ENCODE results near the gene NKD1. TPM values are rescaled to one million over a fixed set of nuclear protein-coding genes. Genes with fewer than 3 reads are reported as not detected.

Gene NKD1
- total RNA-seq, 2 donors from 2014 or later, result 2.3 TPM

- no peak for DNase-seq
These were observed 119.5 kb downstream of the NKD1 start for GRCh38 chr16:50667497-50668367.

GRCh38 chr16:50668368-50669008 lies 120.3 kb downstream of the NKD1 start:
- peaks cover 7% of the 10 kb centered on the region for H3K9me3 ChIP-seq
- no peak overlapping the region for H3K4me3 ChIP-seq
- no peaks in the 10 kb centered on the region for H3K36me3 ChIP-seq
- no peak overlapping the region for H3K27ac ChIP-seq
- H3K27me3 ChIP-seq, result no peaks in the 10 kb centered on the region
- DNase-seq, result no peak
- H3K9ac ChIP-seq (ENCODE audit: low read depth in 2 of 2, low read length in 2 of 2), result no peak overlapping the region
- TF ChIP-seq CTCF (IDR thresholded peaks at IDR 0.05), result no peak
- no peaks in the 10 kb centered on the region for H3K4me1 ChIP-seq
- intact Hi-C loops (cut with DNase I), result loop anchor here (5.0 to 10.0 kb wide), 4 partner anchors 79 to 454 kb away; no protein-coding TSS in a partner anchor

More at GRCh38 chr16:50667497-50668367, 119.5 kb downstream of the NKD1 start:
- Histone ChIP-seq H3K4me1 (no peaks in the 10 kb centered on the region), H3K4me3 (no peak overlapping the region), H3K36me3 (no peaks in the 10 kb centered on the region), H3K27ac (no peak overlapping the region), H3K9ac (ENCODE audit: low read depth in 2 of 2, low read length in 2 of 2) (no peak overlapping the region), H3K27me3 (no peaks in the 10 kb centered on the region), H3K9me3 (peaks cover 7% of the 10 kb centered on the region)
- intact Hi-C loops (cut with DNase I), result loop anchor here (5.0 to 10.0 kb wide), 4 partner anchors 80 to 453 kb away; no protein-coding TSS in a partner anchor
- no peak for TF ChIP-seq CTCF (IDR thresholded peaks at IDR 0.05)

- intact Hi-C loops (cut with DNase I), result loop anchor here (5.0 to 10.0 kb wide), 4 partner anchors 78 to 455 kb away; no protein-coding TSS in a partner anchor
- peaks cover 7% of the 10 kb centered on the region for H3K9me3 ChIP-seq
- no peak overlapping the region for H3K4me3 ChIP-seq
- no peaks in the 10 kb centered on the region for H3K36me3 ChIP-seq
- DNase-seq, result no peak
- no peak overlapping the region for H3K27ac ChIP-seq
- TF ChIP-seq CTCF (IDR thresholded peaks at IDR 0.05), result no peak
- no peak overlapping the region for H3K9ac ChIP-seq (ENCODE audit: low read depth in 2 of 2, low read length in 2 of 2)
- H3K27me3 ChIP-seq, result no peaks in the 10 kb centered on the region
- no peaks in the 10 kb centered on the region for H3K4me1 ChIP-seq
These were observed 121.5 kb downstream of the NKD1 start for GRCh38 chr16:50669741-50670140.

GRCh38 chr16:50670476-50670875 lies 122.3 kb downstream of the NKD1 start:
- Histone ChIP-seq H3K27ac (no peak overlapping the region), H3K36me3 (no peaks in the 10 kb centered on the region), H3K4me3 (no peak overlapping the region), H3K4me1 (no peaks in the 10 kb centered on the region), H3K9me3 (peaks cover 7% of the 10 kb centered on the region), H3K27me3 (no peaks in the 10 kb centered on the region), H3K9ac (ENCODE audit: low read depth in 2 of 2, low read length in 2 of 2) (no peak overlapping the region)
- intact Hi-C loops (cut with DNase I), result no loop called here
- no peak for TF ChIP-seq CTCF (IDR thresholded peaks at IDR 0.05)
- DNase-seq, result no peak

- TF ChIP-seq CTCF (IDR thresholded peaks at IDR 0.05), result peak; percentile 31
- Histone ChIP-seq H3K9me3 (peaks cover 7% of the 10 kb centered on the region), H3K9ac (ENCODE audit: low read depth in 2 of 2, low read length in 2 of 2) (no peak overlapping the region), H3K27ac (no peak overlapping the region), H3K36me3 (no peaks in the 10 kb centered on the region), H3K27me3 (no peaks in the 10 kb centered on the region), H3K4me3 (no peak overlapping the region), H3K4me1 (no peaks in the 10 kb centered on the region)
- peak; percentile 41 for DNase-seq
- intact Hi-C loops (cut with DNase I), result no loop called here
These were observed 123.6 kb downstream of the NKD1 start for GRCh38 chr16:50671644-50672260.

All from colonic mucosa (tissue), 4 donors.